Kidney (tissue), 14 donors: Measurements from ENCODE around the gene GPRC5D. TPM values are rescaled to one million over a fixed set of nuclear protein-coding genes. Genes with fewer than 3 reads are reported as not detected.

ENCODE experiments used
- DNase-seq, 5 donors: peaks; one replicate each; pipeline ENCODE4 v3.0.0-alpha.2; 2013 to 2020
- FAIRE-seq: peaks from 2 replicates; lab custom pipeline; 2012; peaks lifted over from hg19 to GRCh38; lab: Jason Lieb, UNC
- H3K27ac ChIP-seq, 2 donors: one replicate each; pipeline ENCODE4 v1.7.0; 2013; ENCODE audit warnings: low read depth in 2 of 2, low read length in 2 of 2, inconsistent platforms in 1 of 2
- H3K27me3 ChIP-seq: one replicate; pipeline ENCODE4 v1.7.1; 2013; ENCODE audit warnings: low read length, inconsistent platforms; ENCODE audit not compliant: control insufficient read depth, insufficient read depth
- H3K36me3 ChIP-seq, 3 donors: one replicate each; pipeline versions ENCODE4 v1.7.0 to v1.7.1; 2013; ENCODE audit warnings: low read length in 3 of 3, control low read depth in 1 of 3, inconsistent platforms in 1 of 3; ENCODE audit not compliant: insufficient read depth in 3 of 3, control insufficient read depth in 2 of 3
- H3K4me1 ChIP-seq, 3 donors: one replicate each; pipeline versions ENCODE4 v1.7.0 to v1.7.1; 2013; ENCODE audit warnings: low read length in 3 of 3, inconsistent platforms in 1 of 3, low read depth in 1 of 3; ENCODE audit not compliant: control insufficient read depth in 2 of 3, insufficient read depth in 2 of 3
- H3K4me3 ChIP-seq, 3 donors: one replicate each; pipeline versions ENCODE4 v1.7.0 to v1.8.1; 2013; ENCODE audit warnings: low read length in 3 of 3, control low read depth in 1 of 3, inconsistent platforms in 1 of 3
- H3K9ac ChIP-seq, 3 donors: one replicate each; pipeline versions ENCODE4 v1.7.0 to v1.7.1; 2013; ENCODE audit warnings: low read length in 3 of 3, control low read depth in 1 of 3, inconsistent platforms in 1 of 3
- H3K9me3 ChIP-seq, 3 donors: one replicate each; pipeline versions ENCODE4 v1.7.0 to v1.7.1; 2013; ENCODE audit warnings: low read length in 3 of 3, control low read depth in 1 of 3, inconsistent platforms in 1 of 3; ENCODE audit not compliant: control insufficient read depth in 2 of 3, insufficient read depth in 1 of 3
- intact Hi-C: fragments of 100-400 bp; cut with DNase I; formaldehyde crosslinking; loops from one replicate; pipeline ENCODE4 v1.11.1; 2022
- polyA plus RNA-seq: library from polyadenylated mRNA; stranded (reverse); fragments of 350-450 nt; fragmentation: Illumina TruSeq; extraction: RNeasy Lipid Tissue Mini Kit (QIAGEN cat#74804); gene quantifications from one replicate; pipeline ENCODE4 v1.2.3, GENCODE V29; 2014; ENCODE audit warnings: low read depth, low replicate concordance; ENCODE audit not compliant: insufficient read depth
- total RNA-seq: library from RNA; stranded (reverse); fragmentation: NEBNext Ultra II Directional; extraction: Animal tissue kit (Norgen Biotek cat#: 25700); gene quantifications from one replicate; pipeline ENCODE4 v1.2.1, GENCODE V29; 2021
- TF ChIP-seq, protein P1 (sequence below): IDR thresholded peaks from 3 replicates; pipeline ENCODE4 v1.5.1; 2012; ENCODE audit warnings: mild to moderate bottlenecking, moderate library complexity, borderline replicate concordance; ENCODE audit not compliant: insufficient read depth; ENCODE audit errors: extremely low read depth
- donor health status: control.
- donor health status: control.
- donor health status: control.
- donor health status: control.
- donor health status: control.
- donor health status: DM: yes; HTN: yes; CAD: no.
- donor health status: Normal renal cell carcinoma (clear cell type).

The GPRC5D gene
- total and polyA plus RNA-seq, 2 donors from 2014 or later = 0.25 TPM; not detected in 1

DNA sequence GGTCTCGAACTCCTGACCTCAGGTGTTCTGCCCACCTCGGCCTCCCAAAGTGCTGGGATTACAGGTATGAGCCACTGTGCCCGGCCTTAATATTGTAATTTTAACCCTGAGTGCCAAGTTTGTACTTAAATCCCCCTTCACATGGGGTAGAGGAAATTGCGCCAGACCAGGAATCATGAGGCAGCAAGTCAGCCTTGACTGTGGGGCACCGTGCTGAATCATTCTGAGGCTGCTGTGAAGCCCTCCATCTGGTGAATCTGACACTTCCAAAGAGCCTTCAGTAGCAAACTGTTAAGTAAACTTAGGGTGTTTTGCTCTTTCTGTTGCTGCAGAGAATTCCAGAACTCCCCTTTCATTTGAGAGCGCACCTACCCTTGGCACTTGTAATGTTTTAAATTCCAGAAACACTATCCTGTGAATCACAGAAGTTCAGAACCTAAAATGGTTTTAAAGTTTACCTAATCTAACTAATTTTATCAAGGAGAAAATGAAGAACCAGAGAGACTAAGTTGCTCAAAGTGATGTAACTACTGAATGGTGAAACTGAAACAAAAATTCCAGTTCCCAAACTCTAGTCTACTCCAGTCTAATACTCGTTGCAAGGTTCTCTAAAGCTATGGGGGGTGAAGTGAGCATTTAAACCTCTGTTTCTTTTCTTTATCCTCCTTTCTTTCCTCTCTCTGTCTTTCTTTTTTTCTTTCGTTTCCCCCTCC lies 40.6 kb upstream of the GPRC5D start:
- FAIRE-seq (no peak), DNase-seq (peak in 4 of 5 donors; percentile 55 to 90 (median 81))
- Histone ChIP-seq H3K27ac (peak overlapping the region; percentile 26 to 63), H3K36me3 (peaks cover 0 to 9% (median 4%) of the 10 kb centered on the region in 3 donors), H3K9ac (no peak overlapping the region), H3K9me3 (no peaks in the 10 kb centered on the region), H3K4me1 (peaks cover 0 to 11% (median 1%) of the 10 kb centered on the region in 3 donors), H3K27me3 (no peaks in the 10 kb centered on the region), H3K4me3 (no peak overlapping the region)
- TF ChIP-seq, protein P1, sequence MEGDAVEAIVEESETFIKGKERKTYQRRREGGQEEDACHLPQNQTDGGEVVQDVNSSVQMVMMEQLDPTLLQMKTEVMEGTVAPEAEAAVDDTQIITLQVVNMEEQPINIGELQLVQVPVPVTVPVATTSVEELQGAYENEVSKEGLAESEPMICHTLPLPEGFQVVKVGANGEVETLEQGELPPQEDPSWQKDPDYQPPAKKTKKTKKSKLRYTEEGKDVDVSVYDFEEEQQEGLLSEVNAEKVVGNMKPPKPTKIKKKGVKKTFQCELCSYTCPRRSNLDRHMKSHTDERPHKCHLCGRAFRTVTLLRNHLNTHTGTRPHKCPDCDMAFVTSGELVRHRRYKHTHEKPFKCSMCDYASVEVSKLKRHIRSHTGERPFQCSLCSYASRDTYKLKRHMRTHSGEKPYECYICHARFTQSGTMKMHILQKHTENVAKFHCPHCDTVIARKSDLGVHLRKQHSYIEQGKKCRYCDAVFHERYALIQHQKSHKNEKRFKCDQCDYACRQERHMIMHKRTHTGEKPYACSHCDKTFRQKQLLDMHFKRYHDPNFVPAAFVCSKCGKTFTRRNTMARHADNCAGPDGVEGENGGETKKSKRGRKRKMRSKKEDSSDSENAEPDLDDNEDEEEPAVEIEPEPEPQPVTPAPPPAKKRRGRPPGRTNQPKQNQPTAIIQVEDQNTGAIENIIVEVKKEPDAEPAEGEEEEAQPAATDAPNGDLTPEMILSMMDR = no peak
- intact Hi-C loops = no loop called here

DNA sequence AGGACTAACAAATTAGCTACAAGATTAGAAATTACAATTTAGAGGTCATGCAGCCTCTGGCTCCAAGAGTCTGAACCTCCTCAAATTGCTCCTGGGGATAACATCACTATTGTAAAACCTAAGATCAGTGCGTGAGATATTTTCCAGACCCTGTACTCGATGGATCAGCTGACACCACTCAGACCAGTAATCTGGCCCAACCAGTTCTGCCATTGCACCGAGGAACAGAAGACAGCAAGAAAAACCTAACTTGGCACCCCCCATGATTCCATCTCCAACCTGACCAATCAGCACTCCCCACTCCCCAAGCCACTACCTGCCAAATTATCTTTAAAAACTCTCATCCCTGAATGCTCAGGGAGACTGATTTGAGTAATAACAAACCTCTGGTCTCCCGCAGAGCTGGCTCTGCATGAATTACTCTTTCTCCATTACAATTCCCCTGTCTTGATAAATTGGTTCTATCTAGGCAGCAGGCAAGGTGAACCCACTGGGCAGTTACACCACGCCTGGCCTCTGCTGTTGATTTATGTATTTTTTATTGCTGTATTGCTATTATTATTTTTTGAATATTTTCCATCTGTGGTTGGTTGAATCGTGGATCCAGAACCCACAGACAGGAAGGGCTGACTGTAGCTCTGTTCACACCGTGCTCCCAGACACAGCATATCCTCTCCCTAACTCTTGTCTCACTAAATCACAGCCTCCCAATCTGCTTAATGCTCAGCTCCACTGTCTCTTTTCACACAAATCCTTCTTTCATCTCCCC lies 38.9 kb upstream of the GPRC5D start:
- TF ChIP-seq, protein P1 = no peak
- Histone ChIP-seq H3K36me3 (peaks cover 2 to 25% (median 17%) of the 10 kb centered on the region in 3 donors), H3K9me3 (no peaks in the 10 kb centered on the region), H3K4me1 (peaks cover 0 to 6% (median 0%) of the 10 kb centered on the region in 3 donors), H3K4me3 (no peak overlapping the region), H3K9ac (no peak overlapping the region), H3K27ac (no peak overlapping the region), H3K27me3 (no peaks in the 10 kb centered on the region)
- no peak for DNase-seq
- no peak for FAIRE-seq
- intact Hi-C loops = no loop called here

DNA sequence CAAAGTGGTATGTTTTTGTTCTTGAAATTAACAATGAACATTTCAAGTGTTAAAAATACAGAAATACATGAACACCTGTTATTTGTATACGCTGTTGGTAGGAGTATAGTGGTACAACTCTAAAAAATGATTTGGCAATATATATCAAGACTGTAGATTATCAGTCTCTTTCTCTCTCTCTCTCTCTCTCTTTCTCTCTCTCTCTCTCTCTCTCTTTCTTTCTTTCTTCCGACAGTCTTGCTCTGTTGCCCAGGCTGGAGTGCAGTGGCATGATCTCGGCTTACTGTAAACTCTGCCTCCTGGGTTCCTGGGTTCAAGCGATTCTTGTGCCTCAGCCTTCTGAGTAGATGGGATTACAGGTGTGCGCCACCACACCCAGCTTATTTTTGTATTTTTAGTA lies 35.5 kb upstream of the GPRC5D start:
- DNase-seq = no peak
- Histone ChIP-seq H3K9ac (no peak overlapping the region), H3K4me3 (no peak overlapping the region), H3K27me3 (no peaks in the 10 kb centered on the region), H3K4me1 (peaks cover 0 to 2% (median 0%) of the 10 kb centered on the region in 3 donors), H3K27ac (no peak overlapping the region), H3K36me3 (peaks cover 2 to 28% (median 22%) of the 10 kb centered on the region in 3 donors), H3K9me3 (no peaks in the 10 kb centered on the region)
- intact Hi-C loops = loop anchor here (10.0 kb wide), 1 partner anchor 73 kb away; no protein-coding TSS in a partner anchor
- no peak for FAIRE-seq
- TF ChIP-seq, protein P1 = no peak
